WTC11 (cell line): ENCODE measurements around the gene PRR5L. TPM values are rescaled to one million over a fixed set of nuclear protein-coding genes. Genes with fewer than 3 reads are reported as not detected.

ENCODE experiments used
- ATAC-seq: fragments of 200-7000 bp; cut with Tn5 transposase; 2 replicates; pipeline ENCODE4 v1.10.0; 2021; ENCODE audit warnings: mild to moderate bottlenecking, moderate library complexity
- CTCF ChIA-PET: fragments of 300-600 bp; sonication (Branson Sonifier 250); formaldehyde crosslinking; loops from one replicate; lab custom pipeline; 2021; ENCODE audit warnings: antibody characterized with exemption; lab: Charles Lee
- POLR2A ChIA-PET: fragments of 350-600 bp; sonication (Branson Sonifier 250); formaldehyde crosslinking; loops from one replicate; lab custom pipeline; 2021; ENCODE audit warnings: antibody characterized with exemption; lab: Charles Lee
- DNase-seq: peaks from one replicate; pipeline ENCODE4 v3.0.0; 2021; ENCODE audit warnings: low spot score
- H3K27ac Mint-ChIP-seq: 2 replicates; pipeline ENCODE4 v1.8.0; 2021; ENCODE audit warnings: mixed read lengths
- H3K27me3 Mint-ChIP-seq: 2 replicates; pipeline ENCODE4 v1.8.0; 2021; ENCODE audit warnings: low read depth, mild to moderate bottlenecking, moderate library complexity, mixed read lengths
- H3K36me3 Mint-ChIP-seq: 2 replicates; pipeline ENCODE4 v1.8.0; 2021; ENCODE audit warnings: mixed read lengths
- H3K4me1 Mint-ChIP-seq: 2 replicates; pipeline ENCODE4 v1.8.0; 2022; ENCODE audit warnings: mixed read lengths
- H3K4me3 Mint-ChIP-seq: 2 replicates; pipeline ENCODE4 v1.8.0; 2021; ENCODE audit warnings: mild to moderate bottlenecking, moderate library complexity, mixed read lengths
- H3K9me3 Mint-ChIP-seq: 2 replicates; pipeline ENCODE4 v1.8.0; 2021; ENCODE audit warnings: mixed read lengths
- FOXP1 ChIP-seq: sonication (generic); formaldehyde crosslinking; IDR thresholded peaks from 2 replicates; pipeline ENCODE4 v1.8.0; 2022; ENCODE audit warnings: missing genetic modification reagents, mild to moderate bottlenecking, moderate library complexity, borderline replicate concordance
- HMGA2 ChIP-seq: fragments of 250-450 bp; sonication (Bioruptor Pico); IDR thresholded peaks from 2 replicates; pipeline ENCODE4 v1.4.0; 2021; ENCODE audit warnings: mild to moderate bottlenecking, moderate library complexity
- NR2C2 ChIP-seq: sonication (generic); formaldehyde crosslinking; IDR thresholded peaks from 2 replicates; pipeline ENCODE4 v1.8.0; 2022; ENCODE audit warnings: mild to moderate bottlenecking, missing genetic modification reagents
- OVOL2 ChIP-seq: fragments of 250-450 bp; sonication (Bioruptor Pico); IDR thresholded peaks from 2 replicates; pipeline ENCODE4 v1.9.0; 2021; ENCODE audit warnings: mild to moderate bottlenecking, borderline replicate concordance
- TCF7 ChIP-seq: sonication (generic); formaldehyde crosslinking; IDR thresholded peaks from 2 replicates; pipeline ENCODE4 v1.8.0; 2022; ENCODE audit warnings: mild to moderate bottlenecking, low read depth, missing genetic modification reagents, moderate library complexity
- ZBTB21 ChIP-seq: sonication (generic); formaldehyde crosslinking; IDR thresholded peaks from 2 replicates; pipeline ENCODE4 v1.8.1; 2023; ENCODE audit warnings: mild to moderate bottlenecking, missing genetic modification reagents, borderline replicate concordance
- ZNF232 ChIP-seq: sonication (generic); formaldehyde crosslinking; IDR thresholded peaks from 2 replicates; pipeline ENCODE4 v1.8.0; 2022; ENCODE audit warnings: mild to moderate bottlenecking, missing genetic modification reagents
- ZNF423 ChIP-seq: fragments of 250-450 bp; sonication (Bioruptor Pico); IDR thresholded peaks from 2 replicates; pipeline ENCODE4 v2.1.2; 2022; ENCODE audit warnings: mild to moderate bottlenecking, moderate library complexity
- total RNA-seq: library from RNA; stranded (reverse); gene quantifications from 3 replicates; pipeline ENCODE4 v1.2.3, GENCODE V29; 2021
- TF ChIP-seq, protein P1 (sequence below): sonication (generic); formaldehyde crosslinking; IDR thresholded peaks from 2 replicates; pipeline ENCODE4 v1.8.1; 2022; ENCODE audit warnings: low read depth, missing genetic modification reagents, borderline replicate concordance
- TF ChIP-seq, protein P2 (sequence below): sonication (generic); formaldehyde crosslinking; conservative IDR thresholded peaks from 2 replicates; pipeline ENCODE4 v1.8.1; 2022; ENCODE audit warnings: mild to moderate bottlenecking, missing genetic modification reagents
- TF ChIP-seq, protein P3 (sequence below): fragments of 250-450 bp; sonication (Bioruptor Pico); IDR thresholded peaks from 2 replicates; pipeline ENCODE4 v1.9.0; 2021; ENCODE audit warnings: mild to moderate bottlenecking
- TF ChIP-seq, protein P4 (sequence below): sonication (generic); formaldehyde crosslinking; IDR thresholded peaks from 2 replicates; pipeline ENCODE4 v1.8.1; 2023; ENCODE audit warnings: mild to moderate bottlenecking, missing genetic modification reagents
- TF ChIP-seq, protein P5 (sequence below): fragments of 250-450 bp; sonication (Bioruptor Pico); conservative IDR thresholded peaks from 2 replicates; pipeline ENCODE4 v1.9.0; 2021; ENCODE audit warnings: mild to moderate bottlenecking
- TF ChIP-seq, protein P6 (sequence below): fragments of 250-450 bp; sonication (Bioruptor Pico); IDR thresholded peaks from 2 replicates; pipeline ENCODE4 v1.8.0; 2021; ENCODE audit warnings: mild to moderate bottlenecking
- TF ChIP-seq, protein P7 (sequence below): sonication (generic); formaldehyde crosslinking; IDR thresholded peaks from 2 replicates; pipeline ENCODE4 v1.8.1; 2023; ENCODE audit warnings: mild to moderate bottlenecking, missing genetic modification reagents, moderate library complexity
- TF ChIP-seq, protein P8 (sequence below): fragments of 250-450 bp; sonication (Bioruptor Pico); IDR thresholded peaks from 2 replicates; pipeline ENCODE4 v1.9.0; 2021; ENCODE audit warnings: mild to moderate bottlenecking

PRR5L gene
- total RNA-seq, 1 experiment from 2014 or later, result 3.9 TPM

DNA sequence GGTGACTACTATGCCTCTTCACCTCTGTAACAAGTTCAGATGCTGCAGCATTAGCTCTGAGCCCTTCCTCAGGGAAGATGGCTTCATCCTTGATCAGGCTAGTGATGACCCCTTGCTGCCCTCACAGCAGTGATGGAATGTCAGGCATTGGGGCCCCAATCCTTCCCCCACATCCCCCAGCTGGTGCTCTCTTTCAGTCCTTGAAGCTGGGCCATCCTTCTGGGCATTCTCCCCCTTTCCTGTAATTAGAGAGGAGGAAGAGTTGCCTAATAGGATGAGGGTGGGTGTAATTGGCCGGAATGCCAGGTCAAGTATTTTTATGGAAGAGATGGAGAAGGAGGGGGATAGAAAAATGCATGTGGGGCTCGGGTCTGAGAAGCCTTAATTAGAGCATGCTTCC is 151.4 kb downstream of the PRR5L start (continued):
- TF ChIP-seq, protein P1, sequence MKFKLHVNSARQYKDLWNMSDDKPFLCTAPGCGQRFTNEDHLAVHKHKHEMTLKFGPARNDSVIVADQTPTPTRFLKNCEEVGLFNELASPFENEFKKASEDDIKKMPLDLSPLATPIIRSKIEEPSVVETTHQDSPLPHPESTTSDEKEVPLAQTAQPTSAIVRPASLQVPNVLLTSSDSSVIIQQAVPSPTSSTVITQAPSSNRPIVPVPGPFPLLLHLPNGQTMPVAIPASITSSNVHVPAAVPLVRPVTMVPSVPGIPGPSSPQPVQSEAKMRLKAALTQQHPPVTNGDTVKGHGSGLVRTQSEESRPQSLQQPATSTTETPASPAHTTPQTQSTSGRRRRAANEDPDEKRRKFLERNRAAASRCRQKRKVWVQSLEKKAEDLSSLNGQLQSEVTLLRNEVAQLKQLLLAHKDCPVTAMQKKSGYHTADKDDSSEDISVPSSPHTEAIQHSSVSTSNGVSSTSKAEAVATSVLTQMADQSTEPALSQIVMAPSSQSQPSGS (CRISPR knock-in tag), result no peak
- TF ChIP-seq, protein P2, sequence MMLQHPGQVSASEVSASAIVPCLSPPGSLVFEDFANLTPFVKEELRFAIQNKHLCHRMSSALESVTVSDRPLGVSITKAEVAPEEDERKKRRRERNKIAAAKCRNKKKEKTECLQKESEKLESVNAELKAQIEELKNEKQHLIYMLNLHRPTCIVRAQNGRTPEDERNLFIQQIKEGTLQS (CRISPR knock-in tag), result no peak
- TF ChIP-seq, protein P3, sequence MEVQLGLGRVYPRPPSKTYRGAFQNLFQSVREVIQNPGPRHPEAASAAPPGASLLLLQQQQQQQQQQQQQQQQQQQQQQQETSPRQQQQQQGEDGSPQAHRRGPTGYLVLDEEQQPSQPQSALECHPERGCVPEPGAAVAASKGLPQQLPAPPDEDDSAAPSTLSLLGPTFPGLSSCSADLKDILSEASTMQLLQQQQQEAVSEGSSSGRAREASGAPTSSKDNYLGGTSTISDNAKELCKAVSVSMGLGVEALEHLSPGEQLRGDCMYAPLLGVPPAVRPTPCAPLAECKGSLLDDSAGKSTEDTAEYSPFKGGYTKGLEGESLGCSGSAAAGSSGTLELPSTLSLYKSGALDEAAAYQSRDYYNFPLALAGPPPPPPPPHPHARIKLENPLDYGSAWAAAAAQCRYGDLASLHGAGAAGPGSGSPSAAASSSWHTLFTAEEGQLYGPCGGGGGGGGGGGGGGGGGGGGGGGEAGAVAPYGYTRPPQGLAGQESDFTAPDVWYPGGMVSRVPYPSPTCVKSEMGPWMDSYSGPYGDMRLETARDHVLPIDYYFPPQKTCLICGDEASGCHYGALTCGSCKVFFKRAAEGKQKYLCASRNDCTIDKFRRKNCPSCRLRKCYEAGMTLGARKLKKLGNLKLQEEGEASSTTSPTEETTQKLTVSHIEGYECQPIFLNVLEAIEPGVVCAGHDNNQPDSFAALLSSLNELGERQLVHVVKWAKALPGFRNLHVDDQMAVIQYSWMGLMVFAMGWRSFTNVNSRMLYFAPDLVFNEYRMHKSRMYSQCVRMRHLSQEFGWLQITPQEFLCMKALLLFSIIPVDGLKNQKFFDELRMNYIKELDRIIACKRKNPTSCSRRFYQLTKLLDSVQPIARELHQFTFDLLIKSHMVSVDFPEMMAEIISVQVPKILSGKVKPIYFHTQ (CRISPR knock-in tag), result no peak
- TF ChIP-seq, protein P4, sequence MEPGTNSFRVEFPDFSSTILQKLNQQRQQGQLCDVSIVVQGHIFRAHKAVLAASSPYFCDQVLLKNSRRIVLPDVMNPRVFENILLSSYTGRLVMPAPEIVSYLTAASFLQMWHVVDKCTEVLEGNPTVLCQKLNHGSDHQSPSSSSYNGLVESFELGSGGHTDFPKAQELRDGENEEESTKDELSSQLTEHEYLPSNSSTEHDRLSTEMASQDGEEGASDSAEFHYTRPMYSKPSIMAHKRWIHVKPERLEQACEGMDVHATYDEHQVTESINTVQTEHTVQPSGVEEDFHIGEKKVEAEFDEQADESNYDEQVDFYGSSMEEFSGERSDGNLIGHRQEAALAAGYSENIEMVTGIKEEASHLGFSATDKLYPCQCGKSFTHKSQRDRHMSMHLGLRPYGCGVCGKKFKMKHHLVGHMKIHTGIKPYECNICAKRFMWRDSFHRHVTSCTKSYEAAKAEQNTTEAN (CRISPR knock-in tag), result no peak
- TF ChIP-seq, protein P5, sequence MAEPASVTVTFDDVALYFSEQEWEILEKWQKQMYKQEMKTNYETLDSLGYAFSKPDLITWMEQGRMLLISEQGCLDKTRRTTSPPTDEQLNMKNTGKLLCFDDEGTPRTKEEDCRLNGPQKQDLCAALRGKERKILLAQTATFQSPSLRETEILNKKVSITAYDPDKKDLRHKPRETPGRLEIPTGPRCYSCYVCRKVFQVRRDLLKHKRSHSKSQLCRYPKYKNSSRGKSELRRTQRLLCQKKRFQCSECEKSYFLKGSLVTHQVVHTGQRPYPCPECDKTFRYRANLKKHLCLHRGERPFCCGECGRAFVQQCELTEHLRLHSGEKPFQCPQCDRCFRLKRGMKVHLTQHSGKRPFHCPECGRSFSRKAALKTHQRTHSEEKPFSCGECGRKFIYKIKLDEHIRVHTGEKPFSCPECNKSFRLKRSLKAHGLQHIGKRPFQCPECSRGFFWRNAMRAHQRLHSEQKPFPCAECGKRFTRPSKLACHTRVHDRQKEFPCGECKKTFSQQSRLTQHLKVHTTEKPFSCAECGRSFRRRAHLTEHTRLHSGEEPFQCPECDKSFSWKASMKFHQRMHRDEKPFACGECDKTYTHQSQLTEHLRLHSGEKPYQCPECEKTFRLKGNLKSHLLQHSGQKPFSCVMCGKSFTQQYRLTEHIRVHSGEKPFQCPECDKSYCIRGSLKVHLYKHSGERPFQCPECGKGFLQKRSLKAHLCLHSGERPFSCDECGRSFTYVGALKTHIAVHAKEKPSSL (CRISPR knock-in tag), result no peak
- TF ChIP-seq TCF7 (CRISPR knock-in tag) (no peak), HMGA2 (CRISPR knock-in tag) (no peak)

DNA sequence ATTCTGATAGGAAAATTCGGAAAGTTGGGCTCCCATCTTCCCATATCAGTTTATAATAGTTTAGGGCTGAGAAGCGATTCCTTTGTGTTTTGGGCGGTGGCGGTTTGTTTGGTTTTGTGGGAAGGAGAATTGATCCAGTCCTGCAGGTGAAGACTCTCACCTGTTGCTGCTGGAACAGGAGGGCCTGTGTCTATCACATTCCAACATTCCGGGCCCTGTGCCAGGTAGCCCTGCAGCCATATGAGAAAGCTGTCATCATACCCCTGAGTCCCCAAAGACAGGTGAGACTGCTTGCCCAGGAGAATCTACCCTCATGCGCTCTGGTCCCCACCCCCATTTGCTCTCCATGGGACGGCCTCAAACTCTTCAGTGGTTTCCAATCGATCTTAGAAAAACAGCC is 151.9 kb downstream of the PRR5L start:
- no peak overlapping the region for H3K27ac Mint-ChIP-seq
- POLR2A ChIA-PET, result no interaction called here
- ATAC-seq, result 0 out of 2 replicates have a peak, but pooled peaks have one; percentile 16

More for the DNA sequence above, 151.9 kb downstream of the PRR5L start:
- Mint-ChIP-seq H3K4me3 (no peak overlapping the region), H3K4me1 (no peaks in the 10 kb centered on the region), H3K9me3 (no peaks in the 10 kb centered on the region), H3K27me3 (no peaks in the 10 kb centered on the region; the same call in none of the 2 replicates), H3K36me3 (no peaks in the 10 kb centered on the region)
- CTCF ChIA-PET, result interaction anchor here (2.0 kb wide), 1 partner anchor 156 kb away, joined by 5 read pairs; no protein-coding TSS in a partner anchor
- no peak for DNase-seq
- TF ChIP-seq ZNF423 (CRISPR knock-in tag) (no peak), NR2C2 (CRISPR knock-in tag) (no peak), ZBTB21 (CRISPR knock-in tag) (no peak), ZNF232 (CRISPR knock-in tag) (no peak), OVOL2 (no peak), FOXP1 (CRISPR knock-in tag) (no peak)
- TF ChIP-seq, protein P6, sequence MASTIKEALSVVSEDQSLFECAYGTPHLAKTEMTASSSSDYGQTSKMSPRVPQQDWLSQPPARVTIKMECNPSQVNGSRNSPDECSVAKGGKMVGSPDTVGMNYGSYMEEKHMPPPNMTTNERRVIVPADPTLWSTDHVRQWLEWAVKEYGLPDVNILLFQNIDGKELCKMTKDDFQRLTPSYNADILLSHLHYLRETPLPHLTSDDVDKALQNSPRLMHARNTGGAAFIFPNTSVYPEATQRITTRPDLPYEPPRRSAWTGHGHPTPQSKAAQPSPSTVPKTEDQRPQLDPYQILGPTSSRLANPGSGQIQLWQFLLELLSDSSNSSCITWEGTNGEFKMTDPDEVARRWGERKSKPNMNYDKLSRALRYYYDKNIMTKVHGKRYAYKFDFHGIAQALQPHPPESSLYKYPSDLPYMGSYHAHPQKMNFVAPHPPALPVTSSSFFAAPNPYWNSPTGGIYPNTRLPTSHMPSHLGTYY (CRISPR knock-in tag), result no peak
- TF ChIP-seq, protein P7, sequence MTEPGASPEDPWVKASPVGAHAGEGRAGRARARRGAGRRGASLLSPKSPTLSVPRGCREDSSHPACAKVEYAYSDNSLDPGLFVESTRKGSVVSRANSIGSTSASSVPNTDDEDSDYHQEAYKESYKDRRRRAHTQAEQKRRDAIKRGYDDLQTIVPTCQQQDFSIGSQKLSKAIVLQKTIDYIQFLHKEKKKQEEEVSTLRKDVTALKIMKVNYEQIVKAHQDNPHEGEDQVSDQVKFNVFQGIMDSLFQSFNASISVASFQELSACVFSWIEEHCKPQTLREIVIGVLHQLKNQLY (CRISPR knock-in tag), result no peak
- TF ChIP-seq, protein P8, sequence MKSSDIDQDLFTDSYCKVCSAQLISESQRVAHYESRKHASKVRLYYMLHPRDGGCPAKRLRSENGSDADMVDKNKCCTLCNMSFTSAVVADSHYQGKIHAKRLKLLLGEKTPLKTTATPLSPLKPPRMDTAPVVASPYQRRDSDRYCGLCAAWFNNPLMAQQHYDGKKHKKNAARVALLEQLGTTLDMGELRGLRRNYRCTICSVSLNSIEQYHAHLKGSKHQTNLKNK (CRISPR knock-in tag), result no peak
